ENCODE measurements around the gene ZXDC.

The ZXDC gene

DNA sequence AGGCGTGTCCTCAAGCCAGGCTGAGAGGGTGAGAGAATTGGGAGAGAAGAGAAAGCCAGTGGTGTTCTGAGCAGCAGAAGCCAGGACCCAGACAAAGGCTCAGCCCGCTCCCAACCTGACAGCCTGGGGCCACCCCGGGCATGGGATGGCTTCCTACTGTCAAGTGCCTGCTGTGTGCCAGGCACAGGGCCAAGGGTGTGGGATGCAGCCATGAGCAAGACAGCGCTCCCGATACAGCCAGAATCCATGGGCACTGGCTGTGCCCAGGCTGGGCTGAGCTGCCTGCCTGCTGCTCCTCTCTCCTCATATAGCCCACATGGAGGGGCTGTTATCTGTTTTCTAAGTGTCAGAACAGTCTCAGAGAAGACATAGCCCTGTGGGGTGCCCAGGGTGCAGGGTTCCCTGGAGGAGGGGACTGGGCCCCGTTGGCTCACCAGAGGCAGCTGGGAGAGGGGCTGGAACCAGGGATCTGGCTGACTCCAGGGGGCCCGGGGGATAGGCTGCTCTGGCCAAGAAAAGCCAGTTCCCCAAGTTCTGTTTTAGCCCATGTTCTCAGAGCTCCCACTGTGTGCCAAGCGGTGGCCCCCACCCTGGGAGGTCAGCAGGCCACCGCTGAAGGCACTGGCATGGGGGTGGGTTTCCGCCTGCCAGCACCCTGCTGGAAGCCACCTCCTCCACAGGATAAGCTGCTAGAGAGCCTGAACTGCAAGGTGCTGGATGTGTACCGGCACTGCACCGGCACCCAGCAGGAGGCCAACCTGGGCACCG lies 42.0 kb downstream of the ZXDC start:
- DNase-seq = no peak

GRCh38 chr3:126433105-126433430 lies 42.6 kb downstream of the ZXDC start:
- no peak for DNase-seq

GRCh38 chr3:126432361-126433104 lies 43.2 kb downstream of the ZXDC start:
- no peak for DNase-seq

DNA sequence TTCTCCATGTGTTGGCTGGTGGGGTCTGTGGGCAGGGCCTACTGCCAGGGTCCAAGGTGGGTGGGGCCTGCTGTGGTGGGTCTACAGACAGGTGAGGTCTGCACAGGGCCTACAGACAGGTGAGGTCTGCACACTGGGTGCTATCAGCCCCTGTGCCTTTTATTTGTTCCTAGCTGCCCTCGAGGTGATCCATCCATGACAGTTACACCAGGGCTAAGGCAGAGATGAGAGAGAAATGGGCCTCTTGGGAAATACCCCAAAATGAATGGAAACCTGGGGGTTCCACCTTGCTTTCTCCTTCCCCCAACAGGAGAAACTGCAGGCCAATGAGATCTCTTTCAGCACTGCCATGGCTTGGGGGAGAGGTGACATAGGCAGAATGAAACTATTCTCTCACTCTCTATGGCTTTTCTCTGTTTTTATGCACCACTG lies 44.6 kb downstream of the ZXDC start:
- DNase-seq = no peak

DNA sequence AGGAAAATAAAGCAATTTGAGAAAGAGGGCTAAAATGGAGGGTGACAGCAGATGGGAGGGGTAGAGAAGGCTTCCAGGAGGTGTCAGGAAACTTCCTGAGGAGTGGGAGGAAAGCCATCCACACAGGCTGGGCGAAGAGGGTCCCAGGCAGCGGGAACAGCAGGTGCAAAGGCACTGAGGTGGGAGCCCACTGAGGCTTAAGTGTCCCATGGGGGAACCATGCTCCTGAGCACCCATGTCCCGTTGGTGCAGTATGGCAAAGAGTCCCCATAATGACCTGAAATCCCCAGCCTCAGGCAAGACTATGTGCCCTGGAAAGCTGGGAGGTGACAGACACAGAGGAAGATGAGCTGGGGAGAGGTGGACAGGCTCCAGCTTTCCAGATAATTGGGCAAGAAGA lies 50.9 kb downstream of the ZXDC start:
- DNase-seq = no peak

DNA sequence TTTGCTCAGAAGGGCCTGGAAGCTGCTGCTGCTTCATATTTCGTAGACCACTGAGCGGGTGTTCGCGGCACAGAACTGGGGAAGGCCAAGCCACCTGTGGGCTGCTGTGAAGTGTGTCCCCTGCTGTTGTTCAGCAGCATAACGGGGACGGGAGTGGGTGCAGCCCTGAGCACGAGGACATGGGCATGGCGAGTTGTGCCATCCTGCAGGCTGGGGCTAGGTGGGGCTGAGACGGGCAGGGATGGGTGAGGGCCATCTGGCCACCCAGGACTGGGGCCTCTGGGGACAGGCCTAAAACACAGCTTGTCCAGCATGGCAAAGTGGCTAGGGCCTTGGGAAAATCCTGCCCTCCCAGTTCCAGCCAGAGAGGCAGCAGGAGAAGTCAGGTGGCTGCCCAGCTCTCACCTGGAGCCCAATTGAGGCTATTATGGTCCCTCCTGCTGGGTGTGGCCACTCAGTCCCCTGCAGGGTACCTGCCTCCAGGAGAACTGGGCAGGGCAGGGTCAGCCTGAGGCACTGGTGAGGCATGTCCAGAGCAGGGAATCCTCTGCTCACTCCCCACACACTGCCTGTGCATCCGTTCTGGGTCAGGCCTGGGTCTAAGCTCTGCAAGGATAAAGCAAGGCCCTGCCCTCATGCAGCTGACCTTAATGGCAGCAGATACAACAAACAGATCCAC lies 51.5 kb downstream of the ZXDC start:
- no peak for DNase-seq

DNA sequence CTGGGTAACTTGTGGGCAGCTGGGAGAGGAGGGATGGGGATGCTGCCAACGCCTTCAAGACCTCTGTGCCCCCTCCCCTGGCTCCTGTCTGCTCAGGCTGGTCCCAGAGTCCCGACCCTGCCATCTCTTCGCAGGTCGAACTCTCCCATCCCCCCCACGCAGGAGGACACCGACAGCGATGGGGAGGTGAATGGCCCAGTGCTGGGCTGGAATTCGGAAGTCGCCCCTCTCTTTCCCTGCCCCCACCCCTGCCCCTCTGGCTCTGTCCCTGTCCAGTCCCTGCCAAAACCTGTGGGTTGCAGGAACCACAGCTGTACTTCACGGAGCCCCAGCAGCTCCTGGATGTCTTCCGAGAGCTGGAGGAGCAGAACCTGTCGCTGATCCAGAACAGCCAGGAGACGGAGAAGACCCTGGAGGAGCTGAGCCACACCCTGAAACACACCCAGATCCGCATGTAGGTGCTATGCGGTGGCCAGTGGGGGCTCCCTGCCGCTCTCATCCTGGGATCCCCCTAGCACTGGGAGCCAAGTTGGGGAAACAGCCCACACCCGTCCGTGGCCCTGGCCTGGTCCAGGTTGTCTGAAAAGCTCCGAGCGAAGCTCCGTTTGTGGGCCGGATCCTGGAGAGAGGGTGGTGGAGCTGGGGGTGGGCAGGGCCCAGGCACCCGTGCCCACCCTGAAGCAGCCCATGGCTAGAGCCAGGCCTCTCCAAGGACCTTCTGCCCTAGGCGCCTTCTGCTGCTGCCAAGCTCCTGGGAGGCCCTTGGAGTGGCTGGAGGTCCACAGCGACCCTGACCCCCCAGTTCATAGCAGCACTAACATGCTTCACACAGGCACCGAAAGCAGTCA lies 52.3 kb downstream of the ZXDC start:
- DNase-seq = no peak

- no peak for DNase-seq
These were observed 53.1 kb downstream of the ZXDC start for GRCh38 chr3:126422571-126423091.

GRCh38 chr3:126422121-126422520 lies 53.6 kb downstream of the ZXDC start:
- DNase-seq = no peak

- no peak for DNase-seq
These were observed 54.0 kb downstream of the ZXDC start for GRCh38 chr3:126421573-126422119.

DNA sequence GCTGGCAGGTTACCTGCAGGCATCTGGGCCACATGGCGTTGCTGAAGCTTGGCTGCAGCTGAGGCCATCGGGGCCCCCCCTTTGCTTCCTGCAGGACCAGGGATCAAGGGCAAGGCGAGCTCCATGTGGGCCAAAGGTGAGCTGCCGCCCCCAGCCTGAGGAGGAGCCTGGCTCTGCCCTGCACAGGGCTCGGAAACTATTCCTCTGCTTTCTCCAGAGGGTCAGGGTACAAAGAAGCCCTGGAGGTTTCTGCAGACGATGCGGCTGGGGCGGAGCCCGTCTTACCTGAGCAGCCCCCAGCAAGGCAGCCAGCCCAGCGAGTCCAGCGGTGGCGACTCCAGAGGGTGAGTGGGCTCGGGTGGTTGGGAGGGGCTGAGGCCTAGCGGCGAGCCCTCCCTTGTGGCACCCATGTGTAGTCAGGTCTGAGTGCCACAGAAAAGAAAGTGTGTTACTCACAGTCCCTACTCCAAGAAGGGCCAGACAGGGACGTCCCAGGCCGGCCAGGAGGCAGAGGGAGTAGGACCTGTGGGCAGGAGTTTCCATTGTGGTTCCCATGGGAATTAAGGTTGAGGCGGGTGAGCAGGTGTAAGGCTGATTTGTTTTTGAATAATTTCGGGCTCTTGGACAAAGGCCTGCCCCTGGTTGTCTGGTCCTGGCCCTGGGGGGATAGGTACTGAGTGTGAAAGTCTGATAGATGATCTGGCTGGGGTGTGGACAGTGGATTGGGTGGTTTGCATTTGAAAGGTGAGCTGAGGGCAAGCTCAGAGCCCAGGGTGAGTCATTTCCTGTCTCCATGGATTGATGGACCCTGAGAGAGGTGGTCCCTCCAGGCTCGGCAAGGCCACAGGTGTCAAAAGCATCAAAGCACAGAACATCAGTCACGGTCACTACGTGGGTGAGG lies 55.6 kb downstream of the ZXDC start:
- DNase-seq = no peak

DNA sequence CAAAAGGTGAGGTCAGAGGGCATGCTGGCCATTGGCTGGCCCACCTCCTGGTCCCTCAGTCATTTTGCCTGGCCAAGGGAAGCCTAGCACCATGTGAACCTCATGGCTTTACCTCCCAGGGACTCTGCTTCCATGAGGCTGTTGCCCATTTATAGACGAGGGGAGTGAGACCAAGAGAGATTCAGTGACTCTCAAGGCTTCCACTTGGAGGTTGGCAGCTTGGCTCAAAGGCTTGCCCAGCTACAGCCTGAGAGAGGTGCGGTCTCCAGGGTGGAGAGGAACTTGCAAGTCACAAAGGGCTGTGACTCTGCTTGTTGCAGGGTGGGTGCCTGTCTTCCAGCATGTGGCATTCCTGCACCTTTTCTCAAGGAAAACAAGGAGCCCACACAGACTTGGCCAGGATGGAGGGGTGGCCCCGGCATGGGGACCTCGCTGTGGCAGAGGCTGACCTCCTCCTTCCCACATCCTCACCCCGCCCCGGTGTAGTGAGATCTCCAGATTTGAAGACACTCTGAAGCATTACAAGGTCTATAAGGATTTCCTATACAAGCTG lies 56.5 kb downstream of the ZXDC start:
- DNase-seq = no peak

- no peak for DNase-seq
These were observed 57.0 kb downstream of the ZXDC start for GRCh38 chr3:126418661-126419131.

DNA sequence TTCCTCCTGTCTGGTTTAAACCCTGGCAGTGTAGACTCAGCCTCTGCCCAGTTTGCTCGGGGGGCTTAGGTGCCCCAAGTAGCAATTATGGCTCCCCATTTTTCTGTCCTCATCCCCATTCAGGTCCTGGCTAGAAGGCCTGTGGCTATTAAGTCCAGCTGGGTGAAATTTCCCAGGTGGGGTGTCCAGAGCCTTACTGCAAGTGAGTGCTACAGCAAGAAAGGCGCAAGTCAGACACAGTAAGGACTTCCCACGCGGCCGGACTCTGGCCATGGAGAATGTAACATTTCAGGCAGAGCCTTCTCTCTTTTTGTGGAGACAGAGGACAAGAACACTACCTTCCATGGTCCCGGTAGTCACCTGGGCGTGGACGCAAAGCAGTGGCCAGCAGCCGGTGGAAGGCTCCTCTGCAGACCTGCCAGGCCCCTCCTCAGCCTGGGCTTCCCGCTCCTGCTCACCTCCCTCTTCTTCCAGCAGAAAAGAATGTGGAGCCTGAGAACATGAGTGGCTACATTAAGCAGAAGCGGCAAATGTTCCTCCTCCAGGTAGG lies 57.6 kb downstream of the ZXDC start:
- no peak for DNase-seq

GRCh38 chr3:126417515-126417914 lies 58.2 kb downstream of the ZXDC start:
- DNase-seq = no peak

GRCh38 chr3:126416943-126417342 lies 58.7 kb downstream of the ZXDC start:
- DNase-seq = no peak

DNA sequence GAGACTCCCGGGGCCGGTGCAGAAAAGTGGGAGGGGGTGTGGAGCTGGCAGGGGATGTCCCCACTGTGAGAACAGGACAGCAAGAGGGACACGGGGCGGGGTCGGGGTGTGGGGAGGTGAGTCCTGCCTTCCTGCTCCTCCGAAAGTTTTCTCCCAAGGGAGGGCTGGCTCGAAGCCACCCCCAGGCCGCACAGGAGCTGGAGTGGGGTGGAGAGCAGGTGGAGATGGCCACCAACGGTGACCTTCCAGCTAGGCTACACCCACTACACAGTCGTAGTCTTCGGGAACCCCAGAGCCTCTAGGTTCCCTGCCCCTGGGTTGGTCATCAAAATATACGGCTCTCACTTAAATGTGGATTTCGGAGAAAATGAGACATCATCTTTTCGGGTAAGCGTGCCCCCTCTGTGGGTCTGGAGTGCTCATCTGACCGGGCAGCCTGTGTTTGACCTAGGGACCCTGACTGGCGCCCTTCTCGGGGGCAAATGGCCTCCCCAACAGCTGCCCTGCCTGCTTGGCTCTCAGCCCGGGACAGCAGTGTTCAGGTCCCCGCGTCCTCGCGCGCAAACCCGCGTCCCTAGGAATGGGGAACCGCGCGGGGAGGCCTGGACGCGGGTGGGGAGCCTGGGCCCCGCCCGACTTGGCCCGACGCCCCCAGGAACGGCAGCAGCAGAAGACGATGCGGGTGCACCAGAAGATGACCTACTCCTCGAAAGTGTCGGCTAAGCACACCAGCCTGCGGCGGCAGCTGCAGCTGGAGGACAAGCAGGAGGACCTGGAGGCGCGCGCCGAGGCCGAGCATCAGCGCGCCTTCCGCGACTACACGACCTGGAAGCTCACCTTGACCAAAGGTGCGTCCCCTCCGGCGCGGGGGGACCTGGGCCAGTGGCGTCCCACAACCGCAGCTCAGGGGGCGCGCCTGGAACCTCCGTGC lies 59.8 kb downstream of the ZXDC start:
- no peak for DNase-seq

DNA sequence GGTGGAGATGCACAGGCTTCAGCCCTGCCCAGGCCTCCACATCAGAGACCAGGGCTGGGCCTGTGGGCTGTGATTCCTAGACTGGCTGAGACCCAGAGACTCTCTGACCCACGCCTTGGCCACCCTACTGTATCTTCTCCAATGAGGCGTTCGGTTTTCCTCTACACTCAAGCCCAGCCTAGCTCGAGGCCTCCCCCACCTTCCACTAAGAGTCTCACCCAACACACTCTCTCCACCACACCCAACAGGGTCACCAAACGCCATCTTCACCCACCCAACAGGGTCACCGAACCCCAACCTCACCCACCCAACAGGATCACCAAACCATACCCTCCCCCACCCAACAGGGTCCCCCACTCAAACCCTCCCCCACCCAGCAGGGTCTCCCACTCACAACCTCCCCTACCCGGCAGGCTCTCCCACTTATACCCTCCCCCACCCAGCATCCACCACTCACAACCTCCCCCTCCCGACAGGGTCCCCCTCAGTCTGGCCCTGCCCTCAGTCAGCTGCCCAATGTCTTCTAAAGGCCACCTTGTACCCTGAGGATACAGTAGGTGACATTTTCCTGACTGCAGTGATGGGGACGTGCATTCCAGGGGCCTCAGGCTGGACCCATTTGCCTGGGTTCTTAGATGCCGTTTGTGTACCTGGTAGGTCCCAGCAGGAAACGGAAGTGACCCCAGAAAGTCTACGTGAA lies 60.6 kb downstream of the ZXDC start:
- DNase-seq = no peak

DNA sequence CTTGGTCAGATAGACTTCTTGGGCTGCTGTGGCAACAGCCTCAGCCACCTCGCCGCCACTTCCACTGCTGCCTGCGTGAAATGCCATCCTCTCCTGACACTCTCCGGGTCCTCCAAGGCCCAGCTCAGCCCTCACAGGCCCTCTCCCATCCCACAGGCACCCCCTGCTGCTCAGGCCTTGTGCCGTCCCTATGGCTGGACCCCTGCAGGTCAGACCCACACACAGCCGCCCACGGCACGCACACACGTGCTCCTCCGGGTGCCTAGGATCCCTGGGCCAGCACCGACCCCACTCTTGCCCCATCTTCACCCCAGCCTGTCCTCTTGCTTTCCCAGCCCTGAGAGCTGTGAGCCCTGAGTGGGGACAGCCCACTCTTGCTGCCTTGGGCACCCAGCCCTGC lies 61.3 kb downstream of the ZXDC start:
- no peak for DNase-seq

Data from 8988T (cell line).